GM21576 (cell line): ENCODE results near the gene POFUT2.
"Not testable (repeated sequence)": the region's sequence is repeated elsewhere in the genome, so short reads cannot be mapped to it uniquely, and the experiment has no call there.

Experiments
- ATAC-seq: cut with Tn5 transposase; IDR thresholded peaks from one replicate; pipeline ENCODE4 v1.9.1; 2021; ENCODE audit warnings: mild to moderate bottlenecking, moderate library complexity; ENCODE audit not compliant: unreplicated experiment

The POFUT2 gene

DNA sequence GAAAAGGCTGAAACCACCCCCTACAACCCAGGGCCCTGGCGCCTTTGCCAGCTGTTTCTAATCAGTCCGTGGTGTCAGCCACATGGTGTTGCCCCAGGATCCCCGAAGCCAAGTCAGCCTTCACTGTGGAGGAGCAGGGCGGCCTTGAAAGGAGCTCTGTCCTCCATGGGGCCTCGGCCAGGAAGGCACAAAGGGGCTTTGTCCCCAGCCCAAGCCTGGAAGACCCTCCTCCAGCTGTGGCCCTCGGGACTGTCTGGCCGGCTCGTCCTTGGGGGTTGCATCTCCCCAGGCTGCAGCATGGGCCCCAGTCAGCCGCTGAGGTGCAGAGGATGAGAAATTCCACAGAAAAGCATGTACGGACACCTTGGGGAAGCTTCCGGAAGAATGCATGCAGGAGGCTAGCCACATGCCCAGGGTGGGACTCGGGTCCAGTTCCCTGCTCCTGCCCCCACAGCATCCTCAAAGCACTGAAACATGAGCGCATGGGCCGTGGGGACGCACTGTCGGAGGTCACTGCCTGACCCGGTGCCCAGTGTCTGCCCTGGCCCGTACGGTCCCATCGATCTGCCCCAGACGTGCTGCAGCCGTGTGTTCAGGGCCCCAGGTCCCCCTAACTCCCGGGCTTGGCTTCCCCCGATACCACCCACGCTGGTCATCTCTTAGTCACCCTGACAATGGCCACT is 38.6 kb upstream of the POFUT2 start:
- ATAC-seq = no peak

DNA sequence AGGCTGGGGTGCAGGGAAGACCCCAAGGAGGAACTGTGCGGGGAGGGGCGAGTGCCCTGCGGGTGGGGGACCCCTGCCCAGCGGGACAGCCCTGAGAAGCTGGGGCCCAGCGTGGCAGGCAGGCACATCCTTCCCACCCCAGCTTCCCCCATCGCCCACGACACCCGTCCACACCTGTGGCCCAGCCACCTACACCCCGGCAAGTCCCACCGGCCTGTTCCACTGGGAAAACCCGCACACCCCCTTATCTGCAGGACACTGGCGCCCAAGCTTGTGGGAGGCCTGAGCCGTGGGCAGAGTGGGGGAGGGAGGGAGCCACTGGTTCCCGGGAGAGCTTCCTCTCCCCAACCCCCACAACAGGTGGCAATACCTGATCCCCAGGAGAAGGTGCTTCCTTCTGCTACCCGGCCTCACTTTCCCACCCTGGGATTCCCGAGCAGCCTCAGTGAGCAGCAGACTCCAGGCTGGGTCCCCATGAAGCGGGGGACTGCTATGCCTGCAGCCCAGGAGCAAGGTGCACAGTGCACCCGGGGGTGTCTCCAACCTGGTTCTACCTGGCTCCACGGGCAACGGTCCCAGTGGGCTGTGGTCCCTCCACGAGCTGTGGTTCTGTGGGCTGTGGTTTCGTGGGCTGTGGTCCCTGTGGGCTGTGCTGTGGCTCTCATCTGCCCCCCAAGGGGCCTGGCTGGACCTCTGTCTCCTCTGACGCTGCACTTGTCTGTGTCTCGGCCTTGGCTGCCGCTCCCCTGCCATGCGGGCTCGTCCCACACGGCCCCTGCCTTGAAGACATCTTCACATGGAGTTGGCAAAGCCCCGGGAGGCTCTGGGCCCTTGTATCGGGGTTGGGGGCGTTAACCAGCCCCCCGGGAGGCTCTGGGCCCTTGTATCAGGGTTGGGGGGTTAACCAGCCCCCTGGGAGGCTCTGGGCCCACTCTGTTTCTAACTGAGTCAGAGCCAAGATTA is 37.8 kb upstream of the POFUT2 start:
- ATAC-seq = no peak

DNA sequence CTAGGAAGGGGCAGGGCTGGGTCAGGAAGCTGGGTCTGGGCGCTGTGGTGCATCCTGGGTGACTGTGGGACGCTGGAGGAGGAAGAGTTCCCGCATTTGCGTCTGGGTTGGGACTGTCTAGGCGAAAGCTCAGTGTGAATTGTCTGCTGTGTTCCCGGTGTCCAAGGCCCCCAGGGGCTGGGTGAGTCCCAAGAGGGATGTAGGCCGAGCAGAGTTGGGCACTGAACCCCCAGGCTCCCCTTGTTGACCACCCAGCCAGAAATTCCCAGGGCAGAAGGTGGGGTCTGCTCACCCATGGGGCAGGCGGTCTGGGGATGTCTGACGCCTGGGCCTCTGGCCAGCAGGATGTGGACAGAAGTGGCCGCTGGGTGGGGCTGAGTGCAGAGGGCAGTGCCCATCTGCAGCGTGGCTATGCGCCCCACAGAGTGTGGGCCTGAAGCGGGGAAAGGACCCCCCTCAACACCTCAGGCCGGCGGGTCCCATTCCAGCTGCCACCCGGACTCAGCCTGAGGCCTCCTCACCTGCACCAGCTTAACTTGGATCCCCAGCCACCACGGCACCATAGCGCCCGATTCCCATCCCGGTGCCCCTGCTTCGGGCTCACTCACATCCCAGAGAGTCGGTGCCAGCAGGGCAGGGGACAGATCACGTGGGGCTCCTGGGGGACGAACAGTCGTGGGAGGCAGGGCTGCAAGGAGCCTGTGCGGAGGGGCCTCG is 37.0 kb upstream of the POFUT2 start:
- ATAC-seq = no peak

DNA sequence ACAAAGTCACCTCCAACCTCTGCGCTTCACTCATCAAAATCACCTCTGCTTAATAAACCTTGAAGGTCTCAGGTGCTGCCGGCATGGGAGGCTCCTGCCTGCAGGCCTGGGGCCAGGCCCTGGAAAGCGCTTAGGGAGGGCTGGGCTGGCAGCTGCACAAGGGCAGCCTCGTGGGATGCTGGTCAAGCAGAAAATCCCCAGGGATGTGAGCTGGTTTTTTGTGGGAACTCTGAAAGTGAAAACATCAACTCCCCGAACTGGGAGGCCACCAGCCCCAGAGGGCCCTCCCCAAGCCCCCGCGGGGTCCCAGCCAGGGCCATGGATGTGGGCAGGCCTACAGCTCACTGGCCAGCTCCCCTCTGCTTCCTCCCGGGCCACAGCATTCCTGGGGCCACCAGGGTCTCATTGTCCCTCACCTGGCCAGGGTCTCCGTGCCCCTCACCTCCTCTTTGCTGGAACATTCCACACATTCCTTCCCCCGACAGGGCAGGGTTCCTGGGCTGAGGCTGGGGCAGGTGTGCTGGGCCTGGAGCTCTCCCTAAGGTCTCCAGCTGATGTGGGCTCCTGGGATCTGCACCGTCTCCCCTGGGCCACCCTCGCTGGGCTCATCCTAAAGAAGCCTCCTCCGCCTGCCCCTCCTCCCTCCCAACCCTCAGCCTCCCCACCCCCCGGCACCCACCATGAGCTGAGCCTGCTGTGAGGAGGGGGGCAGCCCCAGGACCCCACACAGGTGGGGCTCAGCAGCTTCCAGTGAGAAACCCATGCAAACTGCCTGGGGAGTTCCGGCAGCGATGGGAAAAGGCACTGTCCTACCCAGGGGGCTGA is 36.0 kb upstream of the POFUT2 start:
- no peak for ATAC-seq

DNA sequence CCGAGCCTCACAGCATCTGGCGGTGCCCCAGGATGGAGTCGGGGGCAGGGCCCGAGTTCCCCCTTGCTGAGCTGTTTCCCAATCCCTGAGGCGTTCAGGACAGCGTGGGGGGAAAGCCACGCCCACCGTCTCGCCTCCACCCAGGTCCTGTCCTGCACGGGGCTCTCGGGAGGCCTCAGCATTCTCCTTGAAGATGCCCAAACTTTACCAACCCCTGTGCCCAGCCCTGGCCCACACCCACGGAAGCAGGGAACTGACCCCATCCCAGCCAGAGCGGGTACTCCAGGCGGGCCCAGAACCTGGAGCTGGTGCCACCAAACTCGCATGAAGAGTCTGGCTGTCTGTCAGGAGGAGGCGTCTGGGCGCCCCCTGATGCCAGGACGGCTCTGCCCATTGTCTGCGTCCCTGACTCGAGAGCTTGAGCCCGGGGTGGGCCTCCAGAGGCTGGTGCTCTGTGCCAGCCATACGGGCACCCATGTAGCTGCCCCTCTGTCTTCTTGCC is 35.3 kb upstream of the POFUT2 start:
- no peak for ATAC-seq

DNA sequence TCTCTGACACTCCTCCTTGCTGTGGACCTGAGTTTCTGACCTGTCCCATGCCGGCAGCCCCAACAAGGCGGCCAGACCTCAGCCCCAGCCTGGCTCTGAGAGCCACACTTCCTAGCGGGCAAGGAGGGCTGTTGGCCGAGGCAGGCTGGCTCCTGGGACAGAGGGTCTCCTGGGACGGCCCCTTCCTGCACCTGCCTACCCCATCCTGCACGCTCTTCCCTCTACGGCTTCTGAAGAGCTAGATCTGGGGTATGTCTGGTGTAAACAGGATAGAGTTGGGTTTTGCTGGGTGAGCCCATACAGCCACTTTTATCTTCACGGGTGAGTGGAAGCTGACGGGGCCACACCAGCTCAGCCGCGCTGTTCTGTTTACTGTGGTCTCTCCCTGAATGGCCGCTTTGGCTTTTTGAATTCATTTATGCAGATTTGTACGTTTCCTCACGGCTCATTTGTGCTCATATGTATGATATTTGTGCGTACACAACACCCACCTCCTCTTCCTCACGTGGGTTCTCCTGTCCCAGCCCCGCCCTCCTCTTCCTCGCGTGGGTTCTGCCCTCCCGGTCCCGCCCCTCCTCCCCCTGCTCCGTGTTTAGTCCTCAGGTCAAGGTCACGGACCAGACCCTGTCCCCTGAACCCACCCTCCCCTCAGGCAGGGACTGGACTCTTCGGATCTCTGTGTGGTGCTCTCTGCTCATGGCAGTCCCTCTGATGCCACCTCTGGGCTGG is 34.7 kb upstream of the POFUT2 start:
- no peak for ATAC-seq

DNA sequence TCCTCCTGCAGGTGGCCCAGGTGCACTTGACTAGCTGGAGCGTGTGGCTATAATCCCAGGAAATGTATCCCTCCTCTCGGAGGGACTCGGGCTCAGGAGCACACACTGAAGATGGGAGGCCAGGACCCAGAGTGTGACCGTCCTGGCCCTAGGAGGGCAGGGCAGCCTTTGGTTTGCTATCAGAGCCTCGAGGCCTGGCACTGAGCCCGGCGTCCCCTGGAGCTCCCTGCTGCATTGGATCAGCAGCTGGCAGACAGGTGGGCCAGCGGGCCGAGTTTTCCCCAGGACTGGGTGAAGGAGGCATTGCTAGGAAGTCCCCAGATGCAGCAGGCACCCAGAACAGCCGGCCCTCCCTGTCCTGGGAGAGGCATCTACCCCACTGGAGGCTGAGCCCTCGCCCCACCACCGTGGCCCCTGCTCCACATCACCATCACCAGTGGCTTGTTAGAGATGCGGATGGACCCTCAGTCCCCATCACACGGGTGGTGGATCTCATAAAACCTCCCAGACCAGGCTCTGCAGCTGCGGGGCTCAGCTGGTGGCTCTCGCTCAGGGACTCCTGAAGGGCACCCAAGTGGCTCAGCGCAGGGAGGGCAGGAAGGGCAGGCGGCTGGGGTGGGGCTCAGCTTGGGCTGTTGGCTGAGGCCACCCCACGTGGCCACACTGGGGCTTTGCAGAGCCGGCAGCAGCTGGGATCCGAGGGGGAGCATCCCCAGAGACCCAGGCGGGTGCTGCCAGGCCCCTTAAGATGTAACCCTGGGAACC is 32.7 kb upstream of the POFUT2 start:
- no peak for ATAC-seq

DNA sequence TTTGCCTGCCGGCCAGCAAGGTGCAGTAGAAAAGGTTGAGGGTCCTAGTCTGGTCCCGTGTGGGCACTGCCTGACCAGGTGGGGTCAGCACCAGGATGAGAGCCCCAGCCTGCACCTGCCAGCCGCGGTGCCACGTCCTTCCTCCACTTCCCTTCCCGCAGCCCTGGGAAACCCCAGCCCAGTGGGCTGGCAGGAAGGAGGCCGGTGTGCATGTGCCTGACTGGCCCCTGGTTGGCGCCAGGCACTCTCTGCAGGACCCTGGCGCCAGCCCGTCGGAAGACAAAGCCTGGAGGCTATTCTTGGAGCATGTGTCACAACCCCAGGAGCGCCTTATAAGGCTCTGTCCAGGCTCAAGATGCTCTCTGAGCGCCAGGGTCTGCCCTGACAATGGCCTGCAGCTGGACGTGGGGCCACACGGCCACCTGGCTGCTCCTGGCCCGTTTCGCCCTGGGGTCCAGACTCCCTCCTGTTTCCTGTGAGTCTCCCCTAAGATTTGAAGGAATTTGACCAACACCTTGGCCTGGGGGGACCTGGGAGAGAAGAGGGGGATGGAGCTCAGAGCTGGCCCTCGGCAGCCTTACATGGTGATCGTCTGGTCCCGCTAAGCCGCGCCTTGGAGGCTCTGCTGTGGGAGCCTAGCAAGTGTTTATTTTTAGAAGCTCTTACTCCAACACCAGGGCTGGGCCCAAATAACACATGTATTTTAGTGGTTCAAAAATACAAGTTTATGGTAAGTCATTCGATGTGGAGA is 31.9 kb upstream of the POFUT2 start:
- no peak for ATAC-seq

DNA sequence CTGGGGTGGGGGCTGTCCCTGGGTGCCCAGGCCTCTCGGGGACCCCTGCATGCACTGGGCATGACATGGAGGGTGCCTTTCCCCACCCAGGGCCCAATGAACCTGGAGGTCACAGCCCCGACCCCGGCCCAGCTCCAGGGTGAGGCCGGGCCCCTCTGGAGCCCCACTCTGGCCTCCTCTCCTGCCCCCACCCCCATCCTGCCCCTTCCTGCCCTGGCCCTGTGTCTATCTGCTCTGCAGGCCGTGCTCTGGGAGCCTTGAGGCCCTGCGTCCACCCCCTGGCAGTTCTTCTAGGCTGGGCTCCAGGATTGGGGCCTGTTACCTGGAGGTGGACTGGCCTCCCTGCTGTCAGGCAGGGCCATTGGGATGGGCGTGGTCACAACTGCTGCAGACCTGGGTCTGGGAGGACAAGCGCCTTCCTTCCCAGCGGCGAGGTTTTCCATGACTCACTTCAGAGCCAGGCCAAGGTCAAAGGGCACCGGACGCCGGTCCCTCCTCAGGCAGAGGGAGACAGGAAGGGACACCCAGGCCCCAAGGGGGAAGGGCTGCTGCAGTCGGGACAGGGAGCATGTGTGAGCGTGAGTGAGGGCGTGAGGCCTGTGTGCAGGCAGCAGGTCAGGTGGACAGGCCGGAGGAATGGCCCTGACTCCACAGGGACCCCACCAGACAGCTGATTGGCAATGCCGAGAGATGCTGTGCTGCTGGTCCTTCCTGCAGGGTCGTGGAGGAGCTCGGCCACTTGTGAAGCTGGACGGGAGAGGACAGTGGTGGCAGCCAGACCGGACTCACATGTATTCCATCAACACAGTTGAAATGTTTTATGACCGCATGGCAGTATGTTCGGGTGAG is 31.1 kb upstream of the POFUT2 start:
- ATAC-seq = no peak

DNA sequence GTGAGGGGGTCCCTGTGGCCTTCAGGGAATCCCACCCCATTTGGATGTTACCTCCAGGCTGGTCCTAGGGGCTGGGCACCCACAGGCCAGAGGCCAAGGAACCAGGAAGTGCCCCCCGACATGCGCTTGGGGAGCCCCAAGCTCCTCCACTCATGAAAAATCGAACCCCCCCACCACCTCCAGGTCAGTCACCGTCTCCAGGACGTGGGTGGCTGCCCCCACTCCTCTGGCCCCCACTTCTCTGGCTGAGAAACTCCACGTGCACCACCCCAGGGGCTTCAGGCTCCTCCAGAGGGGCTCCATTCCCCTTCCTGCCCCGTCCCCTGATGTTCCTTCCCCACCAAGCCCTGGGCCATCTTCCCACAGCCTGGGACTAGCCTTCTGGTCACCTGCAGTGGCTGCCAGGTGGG is 30.5 kb upstream of the POFUT2 start:
- no peak for ATAC-seq

DNA sequence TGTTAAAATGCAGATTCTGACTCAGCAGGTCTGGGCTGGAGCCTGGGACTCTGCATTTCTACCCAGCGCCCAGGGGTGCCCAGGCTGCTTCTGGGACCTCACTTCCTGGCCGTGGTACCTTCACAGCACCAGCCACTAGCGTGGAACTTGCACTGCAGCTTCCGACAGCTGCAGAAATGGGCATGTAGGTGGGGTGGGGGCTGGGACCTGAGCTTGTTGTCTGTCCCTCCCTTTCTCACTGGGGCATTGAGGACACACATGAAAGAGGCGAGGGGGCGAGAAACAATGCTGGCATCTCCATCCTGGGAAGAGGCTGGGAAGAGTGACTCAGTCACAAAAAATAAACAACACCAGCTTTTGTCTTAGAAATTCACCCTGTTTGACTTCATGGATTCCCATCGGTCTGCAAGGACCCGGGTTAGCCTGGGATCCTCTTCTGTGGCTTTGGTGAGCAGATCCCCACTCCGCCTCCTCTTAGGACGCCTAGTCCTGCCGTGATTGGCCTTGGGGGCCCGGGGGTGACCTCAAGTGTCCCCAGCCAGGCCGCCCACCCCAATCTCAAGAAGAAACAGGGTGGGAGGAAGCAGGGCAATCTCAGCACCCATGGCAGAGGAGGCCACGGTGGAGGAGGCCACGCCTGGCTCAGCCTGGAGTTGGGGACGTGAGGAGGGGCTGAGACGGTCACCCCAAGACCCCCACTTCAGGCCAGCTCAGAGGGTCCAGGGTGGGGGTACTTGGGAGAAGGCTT is 29.9 kb upstream of the POFUT2 start:
- no peak for ATAC-seq

DNA sequence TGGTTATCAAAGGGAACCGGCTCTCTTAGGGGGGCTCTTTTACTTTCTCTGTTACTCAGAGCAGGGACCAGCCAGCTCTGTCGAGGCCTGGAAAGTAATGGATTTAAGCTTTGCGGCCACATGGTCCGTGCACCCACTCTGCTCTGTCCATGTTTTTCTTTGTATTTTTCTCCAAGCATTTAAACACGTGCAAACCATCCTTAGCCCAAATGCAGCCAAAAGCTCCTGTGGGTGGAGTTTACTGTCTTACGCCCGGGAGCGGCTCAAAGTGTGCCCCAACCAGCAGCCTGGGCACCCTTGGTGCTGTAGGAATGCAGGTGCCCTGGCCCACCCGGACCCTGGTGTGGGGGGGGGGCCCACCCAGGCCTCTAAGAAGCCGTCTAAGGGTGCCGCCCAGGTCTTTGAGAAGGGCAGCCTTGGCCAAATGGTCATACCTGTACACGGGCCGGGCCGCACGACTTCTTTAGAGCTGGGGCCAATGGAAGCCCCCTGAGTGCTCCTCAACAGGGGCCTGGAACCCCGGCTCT is 29.2 kb upstream of the POFUT2 start:
- no peak for ATAC-seq

DNA sequence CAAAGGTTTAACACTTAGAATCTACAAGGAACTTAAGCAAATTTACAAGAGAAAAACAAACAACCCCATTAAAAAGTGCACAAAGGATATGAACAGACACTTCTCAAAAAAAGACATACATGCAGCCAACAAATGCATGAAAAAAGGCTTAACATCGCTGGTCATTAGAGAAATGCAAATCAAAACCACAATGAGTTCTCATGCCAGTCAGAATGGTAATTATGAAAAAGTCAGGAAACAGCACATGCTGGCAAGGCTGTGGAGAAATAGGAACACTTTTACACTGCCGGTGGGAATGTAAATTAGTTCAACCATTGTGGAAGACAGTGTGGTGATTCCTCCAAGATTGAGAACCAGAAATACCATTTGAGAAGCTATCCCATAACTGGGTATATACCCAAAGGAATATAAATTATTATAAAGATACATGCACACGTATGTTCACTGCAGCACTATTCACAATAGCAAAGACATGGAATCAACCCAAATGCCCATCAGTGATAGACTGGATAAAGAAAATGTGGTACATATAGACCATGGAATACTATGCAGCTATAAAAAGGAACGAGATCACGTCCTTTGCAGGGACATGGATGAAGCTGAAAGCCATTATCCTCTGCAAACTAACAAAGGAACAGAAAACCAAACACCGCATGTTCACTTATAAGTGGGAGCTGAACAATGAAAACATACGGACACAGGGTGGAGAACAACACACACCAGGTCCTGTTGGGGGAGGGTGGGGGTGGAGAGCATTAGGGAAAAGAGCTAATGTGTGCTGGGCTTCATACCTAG is 28.2 kb upstream of the POFUT2 start:
- not testable (repeated sequence) for ATAC-seq

DNA sequence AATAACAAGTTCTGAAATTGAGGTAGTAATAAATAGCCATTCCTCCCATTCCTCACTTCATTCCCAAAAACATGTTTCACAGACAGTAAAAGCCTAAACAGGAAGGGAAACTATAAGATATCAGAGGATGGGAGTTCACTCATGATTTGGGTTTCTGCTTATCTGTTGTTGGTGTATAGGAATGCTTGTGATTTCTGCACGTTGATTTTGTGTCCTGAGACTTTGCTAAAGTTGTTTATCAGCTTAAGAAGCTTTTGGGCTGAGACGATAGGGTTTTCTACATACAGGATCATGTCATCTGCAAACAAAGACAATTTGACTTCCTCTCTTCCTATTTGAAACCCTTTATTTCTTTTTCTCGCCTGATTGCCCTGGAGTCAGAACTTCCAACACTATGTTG is 26.0 kb upstream of the POFUT2 start:
- no peak for ATAC-seq

DNA sequence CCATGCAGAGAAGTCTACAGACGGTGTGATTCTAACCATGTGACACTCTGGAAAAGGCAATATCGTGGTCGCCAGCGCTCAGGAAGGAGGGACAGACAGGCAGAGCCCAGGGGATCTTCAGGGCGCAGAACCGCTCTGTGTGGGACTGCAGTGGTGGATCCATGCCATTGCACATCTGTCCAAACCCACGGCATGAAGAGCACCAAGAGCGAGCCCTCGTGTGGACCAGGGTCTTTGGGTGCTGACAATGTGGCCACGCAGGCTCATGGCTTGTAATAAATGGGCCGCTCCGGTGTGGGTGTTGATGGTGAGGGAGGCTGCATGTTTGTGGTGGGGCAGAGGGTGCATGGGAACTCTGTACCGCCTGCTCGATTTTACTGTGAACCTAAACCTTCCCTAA is 25.3 kb upstream of the POFUT2 start:
- no peak for ATAC-seq

DNA sequence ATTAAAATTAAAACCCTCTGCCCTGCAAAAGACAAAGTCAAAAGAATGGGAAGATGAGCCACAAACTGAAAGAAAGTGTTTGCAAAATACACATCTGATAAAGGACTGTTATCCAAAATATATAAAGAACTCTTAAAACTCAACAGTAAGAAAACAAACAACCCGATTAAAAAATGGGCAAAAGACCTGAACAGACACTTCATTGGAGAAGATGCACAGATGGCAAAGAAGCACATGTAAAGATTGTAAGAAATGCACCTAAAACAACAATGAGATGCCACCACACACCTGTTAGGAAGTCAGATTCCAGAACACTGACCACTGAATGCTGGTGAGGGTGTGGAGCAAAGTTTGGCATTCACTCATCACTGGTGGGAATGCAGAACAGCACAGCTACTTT is 24.6 kb upstream of the POFUT2 start:
- no peak for ATAC-seq
